ENCODE data around the gene CMTM5.
"Not testable (repeated sequence)": the region's sequence is repeated elsewhere in the genome, so short reads cannot be mapped to it uniquely, and the experiment has no call there.

Gene CMTM5

DNA sequence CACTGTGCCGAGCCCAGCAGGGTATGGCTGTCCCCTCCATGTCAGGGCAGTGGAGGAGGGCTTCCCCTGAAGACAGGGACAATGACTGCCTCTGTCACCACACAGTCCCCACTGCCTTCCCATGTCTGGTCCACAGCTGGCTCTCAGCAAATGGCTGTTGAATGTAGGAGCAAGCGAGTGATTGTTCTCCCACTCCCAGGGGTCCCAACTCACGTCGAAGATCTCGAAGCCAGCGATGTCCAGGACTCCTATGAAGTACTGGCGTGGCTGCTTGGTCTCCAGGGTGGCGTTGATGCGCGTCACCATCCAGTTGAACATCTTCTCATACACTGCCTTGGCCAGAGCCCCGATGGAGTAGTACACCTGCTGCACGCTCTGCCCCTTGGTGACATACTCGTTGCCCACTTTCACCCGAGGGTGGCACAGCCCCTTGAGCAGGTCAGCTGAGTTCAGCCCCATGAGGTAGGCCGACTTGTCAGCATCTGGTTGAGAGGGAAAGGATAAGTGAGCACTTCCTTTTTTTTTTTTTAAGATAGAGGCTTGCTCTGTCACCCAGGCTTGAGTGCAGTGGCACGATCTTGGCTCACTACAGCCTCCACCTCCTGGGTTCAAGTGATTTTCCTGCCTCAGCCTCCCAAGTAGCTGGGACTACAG, 23.8 kb downstream of the CMTM5 start:
- DNase-seq: not testable (repeated sequence)

DNA sequence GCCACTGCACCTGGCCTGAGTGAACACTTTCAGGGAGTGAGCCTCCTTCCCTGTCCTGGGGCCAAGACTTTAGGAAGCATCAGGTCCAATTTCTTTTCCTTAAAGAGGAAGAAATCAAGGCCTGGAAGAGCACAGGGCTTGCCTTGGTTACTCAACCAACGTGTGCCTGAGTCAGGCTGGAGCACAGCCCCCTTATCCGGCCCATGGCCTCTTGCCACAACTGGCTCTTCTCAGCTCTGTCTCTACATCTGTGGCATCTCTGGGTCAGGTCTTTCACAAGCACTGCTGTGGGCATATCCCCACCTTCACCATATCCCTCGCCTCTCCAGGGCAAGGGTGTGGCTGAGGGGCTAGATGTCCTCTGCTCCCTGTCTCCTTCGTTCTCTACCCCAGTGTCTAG, 24.4 kb downstream of the CMTM5 start:
- DNase-seq: no peak

DNA sequence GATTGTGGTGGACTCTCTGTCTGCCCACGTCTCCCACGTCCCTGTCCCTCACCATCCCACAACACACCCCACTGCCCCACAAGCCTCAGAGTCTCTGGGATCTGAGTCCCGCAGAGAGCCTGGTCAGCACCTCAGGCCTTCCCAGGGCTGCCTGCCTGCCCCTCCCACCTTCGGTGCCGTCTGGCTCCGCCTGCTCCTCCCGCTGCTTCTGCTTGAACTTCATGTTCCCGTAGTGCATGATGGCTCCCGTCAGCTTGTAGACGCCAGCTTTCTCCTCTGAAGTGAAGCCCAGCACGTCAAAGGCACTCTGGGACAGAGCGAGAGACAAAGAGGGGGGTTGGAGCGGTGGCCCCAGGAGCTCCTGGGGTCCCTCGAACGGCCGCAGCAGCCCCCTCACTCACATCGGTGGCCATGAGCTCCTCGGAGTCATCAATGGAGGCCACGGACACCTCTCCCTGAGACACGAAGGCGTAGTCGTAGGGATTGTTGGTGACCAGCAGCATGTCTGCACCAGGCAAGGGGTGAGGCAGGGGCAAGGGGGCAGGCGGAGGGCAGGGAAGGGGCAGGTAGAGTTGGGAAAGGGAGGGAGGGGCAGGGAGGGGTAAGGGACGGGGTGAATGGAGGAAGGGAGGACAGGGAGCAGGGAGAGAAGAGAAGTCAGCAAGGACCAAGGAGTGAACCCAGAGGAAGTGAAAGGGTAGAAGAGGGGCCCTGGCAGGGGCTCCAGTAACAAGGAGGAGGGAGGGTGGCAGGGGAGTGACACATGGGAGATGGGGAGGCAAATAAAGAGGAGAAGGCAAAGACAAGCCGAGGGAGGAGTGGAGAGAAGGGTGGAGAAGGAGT, 25.7 kb downstream of the CMTM5 start:
- no peak for DNase-seq

DNA sequence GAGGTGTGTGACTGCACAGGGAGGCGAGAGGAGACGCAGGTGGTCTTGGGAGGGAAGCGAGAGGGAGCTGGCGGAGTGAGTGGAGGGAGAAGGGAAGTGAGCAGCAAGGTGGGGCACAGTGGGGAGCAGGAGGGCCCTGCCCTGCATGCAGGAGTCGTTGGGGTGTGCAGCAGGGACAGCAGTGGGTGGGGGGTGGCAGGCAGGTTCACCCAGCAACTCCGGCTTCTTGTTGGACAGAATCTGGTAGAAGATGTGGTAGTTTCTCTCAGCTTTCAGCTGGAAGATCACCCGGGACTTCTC, 26.2 kb downstream of the CMTM5 start:
- DNase-seq: no peak

DNA sequence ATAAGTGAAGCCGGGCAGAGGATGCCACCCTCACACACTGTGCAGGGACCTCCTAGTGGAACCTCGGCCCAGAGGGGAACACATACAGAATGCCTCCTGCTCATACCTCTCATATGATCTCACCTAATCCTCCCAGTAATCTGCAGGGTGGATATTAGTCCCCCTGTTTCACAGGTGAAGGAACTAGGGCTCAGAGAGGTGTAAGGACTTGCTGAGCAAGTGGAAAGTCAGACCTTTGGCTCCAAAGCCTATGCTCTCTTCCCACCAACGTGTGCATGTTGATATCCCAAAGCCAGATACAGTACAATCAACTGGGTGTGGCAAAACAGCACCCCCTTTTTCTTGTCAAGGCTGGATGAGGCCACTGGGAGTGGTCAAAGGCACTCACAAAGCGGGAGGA, 27.1 kb downstream of the CMTM5 start:
- no peak for DNase-seq

DNA sequence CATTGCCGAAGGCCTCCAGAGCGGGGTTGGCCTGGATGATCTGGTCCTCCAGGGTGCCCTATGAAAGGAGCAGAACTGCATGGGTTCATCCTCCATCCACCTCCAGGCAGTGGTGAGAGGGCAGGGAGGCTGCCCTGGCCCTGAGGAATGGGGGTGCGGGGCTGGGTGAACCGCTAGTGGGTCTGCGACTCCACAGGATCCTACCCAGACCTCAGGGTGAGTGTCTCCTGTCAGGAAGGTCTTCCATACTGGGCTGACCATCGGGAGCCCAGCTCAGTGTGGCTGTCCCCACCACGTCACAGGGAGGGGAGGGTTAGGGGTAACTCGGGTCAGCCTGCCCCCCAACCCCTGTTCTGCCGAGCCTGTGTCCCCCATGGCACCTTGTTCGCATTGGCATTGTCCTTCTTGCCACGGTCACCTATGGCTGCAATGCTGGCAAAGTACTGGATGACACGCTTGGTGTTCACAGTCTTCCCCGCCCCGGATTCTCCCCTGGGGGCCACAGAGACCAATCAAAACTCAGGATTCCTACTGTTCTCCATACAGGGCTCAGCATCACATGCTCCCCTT, 27.6 kb downstream of the CMTM5 start:
- DNase-seq: no peak

DNA sequence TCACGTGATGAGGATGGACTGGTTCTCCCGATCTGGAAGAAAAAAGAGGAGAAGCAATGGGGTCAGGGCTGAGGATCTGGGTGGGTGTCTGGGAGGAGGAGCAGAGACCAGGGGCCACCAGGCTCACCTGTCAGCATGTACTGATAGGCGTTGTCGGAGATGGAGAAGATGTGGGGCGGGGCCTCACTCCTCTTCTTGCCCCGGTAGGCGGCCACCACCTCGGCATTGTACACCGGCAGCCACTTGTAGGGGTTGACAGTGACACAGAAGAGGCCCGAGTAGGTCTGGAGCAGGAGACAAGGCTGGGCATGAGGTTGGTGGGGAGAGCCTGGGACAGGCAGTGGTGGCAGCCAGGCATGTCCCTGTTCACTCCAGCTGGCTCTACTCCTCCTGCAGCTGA, 28.2 kb downstream of the CMTM5 start:
- DNase-seq: no peak

DNA sequence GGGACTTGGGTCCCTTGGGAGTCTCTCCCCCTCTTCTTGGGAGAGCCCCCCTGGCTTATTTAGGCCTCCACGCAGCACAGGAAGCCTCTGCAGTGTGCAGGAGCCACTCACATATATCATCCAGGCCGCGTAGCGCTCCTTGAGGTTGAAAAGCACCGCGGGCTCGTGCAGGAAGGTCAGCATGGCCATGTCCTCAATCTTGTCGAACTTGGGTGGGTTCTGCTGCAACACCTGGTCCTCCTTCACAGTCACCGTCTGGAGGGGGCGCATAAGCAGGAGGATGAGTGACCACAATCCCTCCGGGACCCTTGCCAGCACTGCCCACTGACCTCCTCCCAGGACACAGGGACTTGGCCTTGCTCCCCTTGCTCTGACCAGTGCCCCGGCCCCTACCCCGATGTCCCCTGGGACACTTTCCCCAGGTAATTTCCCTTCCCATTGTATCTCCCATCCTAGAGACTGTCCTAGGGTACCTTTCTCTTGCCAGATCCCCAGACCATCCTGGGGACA, 28.7 kb downstream of the CMTM5 start:
- no peak for DNase-seq

DNA sequence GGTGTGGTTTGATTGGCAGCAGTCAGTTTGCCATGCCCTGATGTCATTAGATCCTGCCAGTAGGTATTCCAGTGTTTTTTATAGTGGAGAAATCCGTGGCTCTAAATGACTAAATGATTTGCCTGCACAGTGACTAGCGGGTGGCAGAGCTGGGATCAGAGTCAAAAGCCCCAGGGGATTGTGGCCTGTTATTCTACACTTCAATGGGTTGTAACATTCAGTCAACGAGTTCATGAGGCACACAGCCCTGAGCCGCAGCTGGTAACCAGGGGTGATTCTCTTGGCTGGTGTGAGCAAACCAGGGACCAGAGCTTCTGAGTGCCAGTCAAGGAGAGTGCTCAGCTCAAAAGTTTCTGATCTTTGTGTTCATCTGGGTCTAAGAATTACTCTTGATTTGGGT, 29.4 kb downstream of the CMTM5 start:
- DNase-seq: no peak

DNA sequence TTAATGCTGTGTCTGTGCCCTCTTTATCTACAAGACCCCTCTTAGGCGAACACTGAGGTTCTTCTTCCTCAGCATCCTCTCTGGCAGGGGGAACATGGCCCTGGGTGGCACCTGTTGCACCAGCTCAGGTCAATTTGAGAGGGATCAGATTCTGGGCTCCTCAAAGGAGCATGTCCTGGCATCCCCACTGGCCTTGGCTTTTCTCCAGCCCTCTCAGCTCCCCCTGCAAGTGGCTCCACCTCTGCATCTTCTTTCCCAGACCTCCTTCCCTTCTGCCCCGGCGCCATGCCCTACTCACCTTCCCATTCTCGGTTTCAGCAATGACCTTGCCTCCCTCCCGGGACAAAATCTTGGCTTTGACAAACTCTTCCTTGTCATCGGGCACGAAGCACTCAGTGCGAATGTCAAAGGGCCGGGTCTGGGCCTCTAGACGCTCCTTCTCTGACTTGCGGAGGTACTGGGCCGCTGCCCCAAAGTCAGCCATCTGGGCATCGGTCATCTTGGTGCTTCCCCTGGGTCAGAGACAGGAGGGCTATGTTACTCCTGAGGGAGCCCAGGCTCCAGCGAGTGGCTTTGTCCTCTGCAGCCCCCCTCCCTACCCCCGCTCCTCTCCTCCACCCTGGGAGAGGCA, 30.0 kb downstream of the CMTM5 start:
- no peak for DNase-seq

DNA sequence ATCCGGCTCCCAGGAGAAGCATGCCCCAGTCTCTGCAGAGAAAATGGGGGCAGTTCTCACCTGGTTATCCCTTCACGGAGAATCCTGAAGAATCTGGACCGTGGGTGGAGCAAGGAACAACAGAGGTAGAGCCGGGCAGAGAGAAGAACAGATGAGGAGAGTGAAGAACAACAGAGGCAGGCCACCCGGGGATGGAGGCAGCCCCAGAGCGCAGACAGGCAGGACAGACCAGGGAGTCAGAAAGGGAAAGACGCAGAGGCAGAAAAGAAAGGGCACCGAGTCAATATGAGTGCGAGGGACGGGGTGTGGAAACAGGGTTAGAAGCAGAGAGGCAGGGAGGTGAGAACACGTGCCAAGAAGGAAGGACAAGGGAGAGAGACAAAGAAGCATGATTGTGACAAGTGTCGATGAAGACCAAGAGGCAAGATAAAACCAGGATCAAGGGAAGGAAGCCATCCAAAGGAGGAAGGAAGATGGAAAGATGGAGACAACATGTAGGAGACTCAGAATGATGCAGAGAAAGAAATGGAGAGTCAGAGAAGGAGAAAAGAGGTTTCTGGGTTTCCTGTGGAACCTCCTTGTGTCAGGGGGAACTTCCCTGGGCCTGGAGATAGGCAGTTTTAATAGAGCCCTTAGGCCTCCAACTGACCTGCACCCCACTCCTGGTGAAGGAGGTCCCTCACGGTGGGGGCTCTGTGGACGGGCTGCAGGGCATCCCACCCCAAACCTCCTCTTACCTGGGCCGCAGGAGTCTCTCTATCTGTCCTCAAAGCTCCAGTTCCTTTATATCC, 30.9 kb downstream of the CMTM5 start, which contains the start of gene MYH6:
Gene MYH6 (minus strand): TSS at position 758 of the 791 bp plus-strand sequence. CDS start 1,050 bp downstream, outside the sequence.
- DNase-seq: no peak

DNA sequence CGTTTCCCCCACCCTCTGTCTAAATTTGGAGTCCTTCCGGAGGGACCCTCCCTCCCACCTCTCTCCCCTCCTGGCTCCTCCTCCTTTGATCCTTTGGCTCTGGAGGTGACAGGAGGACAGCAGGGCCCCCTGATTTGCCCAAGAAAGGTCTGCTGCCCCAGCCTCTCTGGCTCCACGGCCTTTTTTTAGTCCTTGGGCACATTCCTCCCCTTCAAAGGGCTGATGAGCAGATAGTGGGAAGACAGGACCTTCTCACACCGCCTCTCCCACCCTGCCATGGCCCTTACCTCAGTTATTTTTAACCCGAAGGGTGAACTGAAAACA, 31.4 kb downstream of the CMTM5 start:
- no peak for DNase-seq

DNA sequence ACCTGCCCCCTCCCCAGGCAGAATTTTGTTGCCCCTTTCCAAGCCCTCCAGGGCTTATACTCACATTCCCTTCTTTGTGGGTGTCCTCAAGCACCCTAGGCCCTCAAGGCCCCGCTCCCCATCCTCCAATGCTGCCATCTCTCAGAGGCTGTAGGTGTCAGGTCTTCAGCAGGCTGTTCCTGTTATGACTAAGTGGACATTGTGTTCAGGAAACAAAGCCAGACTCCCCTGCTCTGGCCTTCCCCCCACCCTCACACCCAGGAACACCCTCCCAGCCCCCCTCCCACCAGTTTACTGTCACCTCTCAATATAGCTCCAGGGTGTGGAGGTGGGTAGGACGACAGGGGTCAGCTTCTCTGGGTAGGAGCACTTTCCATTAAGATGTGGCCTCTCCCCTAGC, 32.6 kb downstream of the CMTM5 start:
- no peak for DNase-seq

DNA sequence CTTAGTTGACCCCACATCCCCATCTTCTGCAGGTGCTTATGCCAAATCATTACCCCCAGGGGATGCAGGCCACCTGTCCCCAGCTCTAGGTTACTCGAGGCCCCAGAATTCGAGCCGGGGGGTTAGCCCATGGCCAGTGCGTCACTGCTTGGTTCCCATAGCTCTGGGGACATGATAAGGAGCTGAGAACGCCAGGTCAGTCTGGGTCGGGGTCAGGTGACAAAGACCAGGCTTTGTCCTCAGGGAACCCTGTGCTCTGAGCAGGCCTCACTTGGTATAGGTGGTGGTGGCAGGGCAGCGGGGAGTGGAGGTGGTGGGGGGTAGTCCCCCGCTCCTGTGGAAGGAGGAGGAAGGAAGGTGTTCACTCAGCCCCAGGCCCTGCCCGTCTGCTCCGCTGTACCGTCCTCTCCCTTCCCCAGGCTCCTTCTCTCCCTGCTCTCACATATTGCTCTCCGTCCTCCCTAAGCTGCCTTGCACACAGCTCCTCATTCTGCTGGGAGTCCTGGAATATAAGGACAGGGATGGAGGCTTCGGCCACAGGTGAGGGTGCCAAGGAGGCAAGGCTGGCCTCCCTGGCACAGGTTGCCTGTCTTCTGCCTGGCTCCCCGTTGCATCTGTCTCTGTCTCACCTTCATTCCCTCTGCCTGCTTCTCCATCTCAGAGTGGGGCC, 33.3 kb downstream of the CMTM5 start:
- no peak for DNase-seq

DNA sequence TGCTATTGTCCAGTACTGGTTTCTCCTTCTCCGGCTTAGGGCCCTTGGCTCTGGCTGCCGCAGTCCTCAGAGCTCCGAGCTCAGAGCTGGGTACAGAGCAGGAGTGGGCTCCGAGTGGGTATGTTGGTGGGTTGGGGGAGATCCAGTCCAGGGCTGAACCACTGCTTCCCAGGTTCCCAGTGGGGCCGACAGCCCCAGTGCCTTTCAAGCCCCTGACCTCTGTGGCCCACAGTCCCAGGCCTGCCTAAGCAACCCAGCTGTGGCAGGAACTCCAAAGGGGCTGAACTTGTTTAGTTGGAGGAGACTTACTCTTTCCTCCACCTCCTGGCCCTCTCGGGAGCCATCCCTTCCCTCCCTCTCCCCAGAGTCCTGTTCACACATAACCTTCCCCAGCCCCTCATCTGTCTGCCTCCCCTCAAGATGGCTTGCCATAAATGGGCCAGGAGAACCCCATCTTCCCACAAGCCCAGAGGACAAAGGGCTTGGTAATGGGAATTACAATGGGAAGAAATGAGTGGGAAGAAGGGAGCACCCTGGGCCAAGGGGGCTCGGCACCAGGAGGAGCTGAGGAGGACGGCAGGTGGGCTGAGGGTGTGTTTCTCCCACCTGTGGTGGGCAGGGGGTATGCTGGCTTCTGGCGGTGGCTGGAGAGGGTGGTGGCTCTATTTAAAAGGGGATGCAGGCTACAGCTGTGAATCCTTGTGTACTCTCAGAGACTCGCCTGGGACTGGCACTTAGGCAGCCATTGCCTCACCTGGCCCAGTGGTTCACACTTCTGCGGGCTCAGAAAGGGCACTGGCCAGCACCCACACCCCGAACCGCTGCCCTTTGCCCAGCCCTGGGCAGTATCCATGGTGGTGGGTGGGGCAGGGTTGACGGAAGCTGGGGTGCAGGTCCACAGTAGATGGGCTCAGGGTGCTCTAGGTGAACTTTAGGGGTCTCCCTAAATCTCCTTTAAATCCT, 35.0 kb downstream of the CMTM5 start:
- no peak for DNase-seq

DNA sequence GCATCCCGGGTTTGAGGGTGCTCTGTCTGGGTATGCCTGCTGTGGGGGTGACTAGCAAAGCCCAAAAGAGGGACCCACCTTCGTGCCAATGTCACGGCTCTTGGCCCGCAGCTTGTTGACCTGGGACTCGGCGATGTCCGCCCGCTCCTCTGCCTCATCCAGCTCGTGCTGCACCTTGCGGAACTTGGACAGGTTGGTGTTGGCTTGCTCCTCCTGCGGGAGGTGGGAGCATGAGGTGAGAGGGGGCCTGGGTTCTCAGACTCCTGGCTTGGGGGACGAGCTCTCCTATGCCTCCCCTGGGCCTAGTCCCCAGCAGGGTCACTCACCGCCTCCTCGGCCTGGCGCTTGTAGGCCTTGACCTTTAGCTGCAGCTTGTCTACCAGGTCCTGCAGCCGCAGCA, 36.8 kb downstream of the CMTM5 start:
- DNase-seq: no peak

DNA sequence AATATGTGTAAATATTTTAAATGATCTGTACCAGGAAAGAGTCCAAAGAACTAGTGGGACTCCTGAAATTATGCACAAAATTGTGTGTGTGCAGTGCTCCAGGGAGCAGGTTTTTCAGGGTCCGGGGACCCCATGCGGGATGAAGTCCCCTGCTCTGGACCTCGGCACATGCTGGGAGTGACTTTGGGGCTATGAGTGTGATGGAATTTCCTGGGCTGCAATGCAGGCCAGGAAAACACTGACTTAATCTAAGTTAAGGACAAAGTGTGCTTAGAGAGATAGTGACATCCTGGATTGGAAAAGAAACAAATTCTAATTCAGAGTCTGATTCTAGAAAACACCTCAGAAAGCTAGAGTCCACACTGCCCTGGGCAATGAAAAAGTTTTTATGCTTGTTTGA, 37.4 kb downstream of the CMTM5 start:
- no peak for DNase-seq

DNA sequence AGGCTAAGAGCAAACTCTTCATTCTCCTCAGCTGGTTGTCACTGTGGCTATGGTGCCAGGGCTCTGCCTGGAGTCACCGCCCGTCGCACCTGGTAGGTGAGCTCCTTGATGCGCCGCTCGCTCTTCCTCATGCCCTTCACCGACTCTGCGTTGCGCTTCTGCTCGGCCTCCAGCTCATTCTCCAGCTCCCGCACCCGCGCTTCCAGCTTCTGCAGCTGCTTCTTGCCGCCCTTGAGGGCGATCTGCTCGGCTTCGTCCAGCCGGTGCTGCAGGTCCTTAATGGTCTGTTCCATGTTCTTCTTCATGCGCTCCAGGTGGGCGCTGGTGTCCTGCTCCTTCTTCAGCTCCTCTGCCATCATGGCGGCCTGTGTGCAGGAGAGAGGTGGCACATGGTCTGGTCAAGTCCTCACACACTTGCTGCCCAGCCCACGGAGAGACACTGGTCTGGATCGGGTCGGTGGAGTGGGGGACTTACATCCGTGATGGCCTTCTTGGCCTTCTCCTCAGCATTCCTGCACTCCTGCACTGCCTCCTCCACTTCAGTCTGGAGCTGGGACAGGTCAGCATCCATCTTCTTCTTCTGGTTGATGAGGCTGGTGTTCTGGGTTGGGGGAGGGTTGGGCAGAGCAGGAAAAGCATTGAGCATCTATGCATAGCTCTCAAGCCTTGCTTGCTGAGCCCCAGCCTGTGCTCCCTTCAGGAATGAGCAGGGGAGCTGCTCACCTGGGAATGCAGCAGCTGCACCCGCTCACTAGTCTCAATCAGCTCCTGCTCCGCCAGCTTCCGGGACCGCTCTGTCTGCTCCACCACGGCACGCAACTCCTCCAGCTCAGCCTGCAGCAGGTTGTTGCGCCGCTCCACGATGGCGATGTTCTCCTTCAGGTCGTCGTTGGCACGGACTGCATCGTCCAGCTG, 38.3 kb downstream of the CMTM5 start:
- DNase-seq: no peak

DNA sequence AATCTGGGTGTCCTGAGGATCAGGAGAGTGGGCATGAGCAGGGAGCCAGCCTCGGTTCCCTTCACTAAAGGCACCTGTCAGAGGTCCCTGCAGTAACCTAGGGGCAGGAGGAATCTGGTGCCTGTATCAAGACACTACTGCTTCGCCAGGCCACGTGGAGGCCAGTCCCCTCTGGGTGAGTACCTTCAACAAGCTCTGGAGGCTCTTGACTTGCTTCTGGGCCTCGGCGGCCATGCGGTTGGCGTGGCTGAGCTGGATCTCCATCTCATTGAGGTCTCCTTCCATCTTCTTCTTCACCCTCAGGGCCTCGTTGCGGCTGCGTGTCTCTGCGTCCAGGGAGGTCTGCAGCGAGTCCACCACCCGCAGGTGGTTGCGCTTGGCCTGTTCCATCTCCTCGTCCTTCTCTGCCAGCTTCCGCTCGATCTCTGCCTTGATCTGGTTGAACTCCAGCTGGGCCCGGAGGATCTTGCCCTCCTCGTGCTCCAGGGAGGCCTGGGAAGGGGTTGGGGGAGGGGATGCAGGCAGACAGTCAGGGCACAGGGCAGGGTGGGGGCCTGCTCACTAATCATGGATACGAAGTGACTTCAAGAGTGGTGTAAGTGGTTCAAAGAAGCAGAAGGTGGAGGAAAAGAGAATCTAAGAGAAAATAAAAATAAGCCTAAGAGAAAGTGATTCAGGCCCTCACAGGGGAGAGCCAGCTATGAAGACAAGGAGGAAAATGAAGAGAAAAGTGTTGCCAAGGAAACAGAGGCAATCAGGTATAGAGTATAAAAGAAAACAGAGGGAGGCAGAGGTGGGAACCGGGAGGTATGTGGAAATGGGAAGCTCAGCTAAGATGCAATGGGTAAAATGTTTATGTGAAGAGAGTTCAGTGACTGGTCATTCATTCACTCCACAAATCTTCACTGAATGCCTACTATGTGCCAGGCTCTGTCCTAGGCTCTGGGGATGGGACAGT, 39.3 kb downstream of the CMTM5 start:
- DNase-seq: no peak
